Keratinocyte (primary cell): ENCODE data around the gene ACP7. TPM values are rescaled to one million over a fixed set of nuclear protein-coding genes. Genes with fewer than 3 reads are reported as not detected.

ENCODE experiments used
- DNase-seq: peaks from one replicate; pipeline ENCODE4 v3.0.0-alpha.2; 2011; ENCODE audit warnings: low read depth, missing footprints, low spot score
- FAIRE-seq: peaks from 2 replicates; lab custom pipeline; 2011; peaks lifted over from hg19 to GRCh38; lab: Jason Lieb, UNC
- H2AFZ ChIP-seq: 2 replicates; pipeline ENCODE4 v1.6.0; 2012; ENCODE audit warnings: low read length, control low read depth, inconsistent platforms; ENCODE audit not compliant: control insufficient read depth
- H3K27ac ChIP-seq: 2 replicates; pipeline ENCODE4 v1.5.1; 2011; ENCODE audit warnings: low read length; ENCODE audit not compliant: control insufficient read depth, insufficient read depth
- H3K27me3 ChIP-seq: 3 replicates; pipeline ENCODE4 v1.6.0; 2011; ENCODE audit warnings: low read length; ENCODE audit not compliant: control insufficient read depth, insufficient read depth; ENCODE audit errors: extremely low read depth
- H3K36me3 ChIP-seq, 2 experiments: 2 replicates in 1 of 2; 3 replicates in 1 of 2; pipeline ENCODE4 v1.5.1; 2011; ENCODE audit warnings: low read length in 2 of 2, mild to moderate bottlenecking in 1 of 2; ENCODE audit not compliant: control insufficient read depth in 2 of 2, insufficient read depth in 2 of 2; ENCODE audit errors: extremely low read depth in 1 of 2
- H3K4me1 ChIP-seq: 3 replicates; pipeline ENCODE4 v1.5.1; 2011; ENCODE audit warnings: low read length; ENCODE audit not compliant: control insufficient read depth, insufficient read depth; ENCODE audit errors: extremely low read depth
- H3K4me2 ChIP-seq: 3 replicates; pipeline ENCODE4 v1.6.0; 2011; ENCODE audit warnings: low read depth, low read length; ENCODE audit not compliant: control insufficient read depth, insufficient read depth; ENCODE audit errors: extremely low read depth
- H3K4me3 ChIP-seq, 3 experiments: fragments of 200-600 bp in 1 of 3; sonication (generic) in 1 of 3; 2 replicates in 2 of 3; 3 replicates in 1 of 3; pipeline ENCODE4 v1.5.1; 2011 to 2016; ENCODE audit warnings: low read length in 3 of 3, mild to moderate bottlenecking in 3 of 3, control low read depth in 2 of 3, inconsistent platforms in 1 of 3, low read depth in 1 of 3, mixed read lengths in 1 of 3, mixed run types in 1 of 3, moderate library complexity in 1 of 3; ENCODE audit not compliant: control insufficient read depth in 2 of 3, insufficient read depth in 2 of 3; ENCODE audit errors: extremely low read depth in 1 of 3
- H3K79me2 ChIP-seq: 2 replicates; pipeline ENCODE4 v1.6.0; 2012; ENCODE audit warnings: low read length; ENCODE audit not compliant: control insufficient read depth, insufficient read depth
- H3K9ac ChIP-seq: 3 replicates; pipeline ENCODE4 v1.6.0; 2011; ENCODE audit warnings: low read length; ENCODE audit not compliant: control insufficient read depth, insufficient read depth; ENCODE audit errors: extremely low read depth
- H3K9me1 ChIP-seq: 3 replicates; pipeline ENCODE4 v1.6.0; 2011; ENCODE audit warnings: low read length; ENCODE audit not compliant: control insufficient read depth, insufficient read depth; ENCODE audit errors: extremely low read depth
- H3K9me3 ChIP-seq: 2 replicates; pipeline ENCODE4 v1.5.1; 2012; ENCODE audit warnings: low read depth, low read length; ENCODE audit not compliant: control insufficient read depth
- H4K20me1 ChIP-seq: 3 replicates; pipeline ENCODE4 v1.6.0; 2011; ENCODE audit warnings: low read length; ENCODE audit not compliant: control insufficient read depth, insufficient read depth; ENCODE audit errors: extremely low read depth
- CTCF ChIP-seq, 3 experiments: IDR thresholded peaks in 1 of 3; conservative IDR thresholded peaks in 1 of 3; optimal IDR thresholded peaks in 1 of 3; 2 replicates in 2 of 3; 3 replicates in 1 of 3; pipeline versions ENCODE3 to v1.5.1; 2011; ENCODE audit warnings: low read length in 3 of 3, mild to moderate bottlenecking in 3 of 3, moderate library complexity in 2 of 3, control low read depth in 1 of 3, inconsistent platforms in 1 of 3; ENCODE audit not compliant: insufficient read depth in 2 of 3; ENCODE audit errors: extremely low read depth in 1 of 3
- EZH2 ChIP-seq: IDR thresholded peaks from one replicate; pipeline ENCODE4 v1.6.1; 2012; ENCODE audit warnings: inconsistent platforms, mild to moderate bottlenecking, low read length, moderate library complexity
- dilution Hi-C: fragments of 300-500 bp; cut with MboI; formaldehyde crosslinking; loops from one replicate; pipeline ENCODE4 v1.7.0; 2020; ENCODE audit warnings: low sequenced_read_pairs; ENCODE audit not compliant: extremely low pct_ligation_motif_present
- polyA plus RNA-seq, 5 experiments: library from polyadenylated mRNA; depleted of rRNA in 3 of 5; stranded (reverse) in 3 of 5; stranded (forward) in 1 of 5; unstranded in 1 of 5; fragments of >200 nt; gene quantifications; 1 replicate in 1 of 5; 2 replicates in 3 of 5; 3 replicates in 1 of 5; pipeline versions ENCODE4 v1.2.1 to v1.2.3, GENCODE V29; 2011 to 2012; ENCODE audit warnings: missing spikeins in 2 of 5, low read depth in 1 of 5, low replicate concordance in 1 of 5

ACP7 gene
- polyA plus RNA-seq, 1 donor (not counting 4 experiments of a cell fraction or from before 2014, with no cell fraction given), result 0.09 TPM

GRCh38 chr19:39152066-39152465 lies 67.9 kb downstream of the ACP7 start:
- H3K4me3 ChIP-seq, result no peak overlapping the region
- FAIRE-seq, result no peak

GRCh38 chr19:39154100-39154628 lies 70.0 kb downstream of the ACP7 start:
- Histone ChIP-seq H3K9me3 (no peaks in the 10 kb centered on the region), H3K27me3 (no peaks in the 10 kb centered on the region), H2AFZ (no peak overlapping the region), H3K36me3 (no peaks in the 10 kb centered on the region), H4K20me1 (no peaks in the 10 kb centered on the region), H3K79me2 (peaks cover 63% of the 10 kb centered on the region), H3K9ac (peak overlapping the region; percentile 4), H3K4me1 (peaks cover 32% of the 10 kb centered on the region), H3K4me2 (peak overlapping the region; percentile 37), H3K27ac (peak overlapping the region; percentile 34), H3K4me3 (no peak overlapping the region), H3K9me1 (peaks cover 4% of the 10 kb centered on the region)
- TF ChIP-seq EZH2 (no peak), CTCF (optimal IDR thresholded peaks at IDR 0.05 in 1 of 3, IDR thresholded peaks at IDR 0.05 in 1 of 3, conservative IDR thresholded peaks at IDR 0.05 in 1 of 3; ENCODE audit: extremely low read depth in 1 of 3, insufficient read depth in 2 of 3, low read length in 3 of 3) (no peak)
- dilution Hi-C loops, result no loop called here
- FAIRE-seq (no peak), DNase-seq (no peak)

More at GRCh38 chr19:39152066-39152465, 67.9 kb downstream of the ACP7 start:
- Histone ChIP-seq H3K9me3 (no peaks in the 10 kb centered on the region), H3K4me2 (no peak overlapping the region), H3K9me1 (peaks cover 4% of the 10 kb centered on the region), H3K27me3 (no peaks in the 10 kb centered on the region), H3K9ac (no peak overlapping the region), H3K27ac (no peak overlapping the region), H3K36me3 (no peaks in the 10 kb centered on the region), H3K4me1 (peaks cover 32% of the 10 kb centered on the region), H2AFZ (no peak overlapping the region), H3K79me2 (peaks cover 56% of the 10 kb centered on the region), H4K20me1 (no peaks in the 10 kb centered on the region)
- dilution Hi-C loops, result no loop called here
- DNase-seq, result no peak
- TF ChIP-seq EZH2 (no peak), CTCF (optimal IDR thresholded peaks at IDR 0.05 in 1 of 3, IDR thresholded peaks at IDR 0.05 in 1 of 3, conservative IDR thresholded peaks at IDR 0.05 in 1 of 3; ENCODE audit: extremely low read depth in 1 of 3, insufficient read depth in 2 of 3, low read length in 3 of 3) (no peak)
